NCI-H226 (cell line): ENCODE results near the gene CNPY3.
A peak's percentile ranks its signal among the peaks of the same experiment; 100 is the strongest.

Experiments used
- DNase-seq: peaks from one replicate; pipeline ENCODE4 v3.0.0-alpha.2; 2015

The CNPY3 gene

DNA sequence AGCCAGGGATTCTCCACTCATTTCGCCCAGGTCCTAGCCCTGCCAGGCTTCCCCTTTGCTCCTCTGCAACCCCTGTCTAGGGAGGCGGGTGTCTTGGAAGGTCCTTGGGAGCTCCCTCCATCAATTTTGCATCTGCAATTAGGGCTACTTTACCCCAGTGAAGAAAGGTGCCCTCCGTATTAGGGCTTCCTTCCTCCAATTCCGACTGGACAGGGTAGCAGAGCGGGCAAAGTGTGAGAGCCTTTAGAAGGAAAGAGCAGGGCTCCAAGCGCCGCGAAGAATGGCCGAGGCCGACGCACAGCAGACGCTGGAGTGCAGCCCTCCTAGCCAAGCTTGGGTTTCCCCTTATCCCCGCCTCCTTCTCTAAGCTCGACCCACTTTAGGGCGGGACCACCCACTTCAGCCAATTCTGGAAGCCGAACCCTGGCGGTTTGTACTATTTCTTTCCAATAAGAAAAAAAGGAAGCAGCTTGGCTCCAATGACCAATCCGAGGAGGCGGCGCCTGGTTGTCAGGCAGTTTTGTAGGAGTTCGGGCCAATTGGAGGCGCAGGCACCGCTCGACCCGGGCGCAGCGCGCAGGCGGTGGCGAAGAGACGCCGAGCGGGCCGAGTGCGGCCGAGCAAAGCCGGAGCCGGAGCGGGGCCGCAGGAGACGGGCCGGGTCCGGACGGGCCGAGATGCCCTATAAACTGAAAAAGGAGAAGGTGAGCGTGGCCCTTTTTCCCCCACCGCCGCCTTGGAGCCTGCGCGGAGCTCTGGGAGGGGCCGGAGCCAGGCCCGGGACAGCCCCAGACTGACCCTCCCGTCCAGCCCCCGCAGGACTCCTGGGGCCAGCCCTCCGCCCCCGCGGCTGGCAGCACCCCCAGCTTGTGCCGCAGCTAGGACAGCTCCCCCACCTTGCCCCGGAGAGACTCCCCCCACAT lies 55.0 kb downstream of the CNPY3 start, which contains the start of gene PPP2R5D:
PPP2R5D (plus strand) TSS at position 570 of the 923 bp plus-strand sequence; CDS start at position 678, 108 bp downstream.
- peak; percentile 98 for DNase-seq

DNA sequence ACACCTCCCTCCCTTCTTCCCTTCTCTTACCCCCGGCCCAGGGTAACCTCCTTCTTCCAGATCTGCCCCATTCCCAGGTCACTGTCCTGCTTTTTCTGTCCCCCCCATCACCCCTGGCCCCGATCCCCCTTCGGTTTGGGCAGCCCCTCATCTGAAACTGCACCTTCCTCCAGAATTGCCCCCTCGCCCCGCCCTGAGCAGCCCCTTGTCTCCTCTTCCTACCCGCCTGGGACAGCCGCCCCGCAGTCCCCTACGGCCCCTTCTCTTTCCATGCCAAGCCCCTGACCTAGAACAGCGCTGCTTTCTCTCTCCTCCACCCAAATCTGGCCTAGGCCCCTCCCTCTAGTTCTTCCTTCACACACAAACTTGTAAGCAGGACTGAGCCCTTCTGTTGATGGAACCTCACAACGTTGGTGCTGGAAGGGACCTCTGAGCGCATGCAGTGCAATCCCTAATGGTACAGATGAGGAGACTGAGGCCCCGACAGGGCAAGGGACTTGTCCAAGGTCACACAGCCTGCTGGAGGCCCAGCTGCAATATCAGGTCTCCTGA lies 55.7 kb downstream of the CNPY3 start:
- DNase-seq = no peak

DNA sequence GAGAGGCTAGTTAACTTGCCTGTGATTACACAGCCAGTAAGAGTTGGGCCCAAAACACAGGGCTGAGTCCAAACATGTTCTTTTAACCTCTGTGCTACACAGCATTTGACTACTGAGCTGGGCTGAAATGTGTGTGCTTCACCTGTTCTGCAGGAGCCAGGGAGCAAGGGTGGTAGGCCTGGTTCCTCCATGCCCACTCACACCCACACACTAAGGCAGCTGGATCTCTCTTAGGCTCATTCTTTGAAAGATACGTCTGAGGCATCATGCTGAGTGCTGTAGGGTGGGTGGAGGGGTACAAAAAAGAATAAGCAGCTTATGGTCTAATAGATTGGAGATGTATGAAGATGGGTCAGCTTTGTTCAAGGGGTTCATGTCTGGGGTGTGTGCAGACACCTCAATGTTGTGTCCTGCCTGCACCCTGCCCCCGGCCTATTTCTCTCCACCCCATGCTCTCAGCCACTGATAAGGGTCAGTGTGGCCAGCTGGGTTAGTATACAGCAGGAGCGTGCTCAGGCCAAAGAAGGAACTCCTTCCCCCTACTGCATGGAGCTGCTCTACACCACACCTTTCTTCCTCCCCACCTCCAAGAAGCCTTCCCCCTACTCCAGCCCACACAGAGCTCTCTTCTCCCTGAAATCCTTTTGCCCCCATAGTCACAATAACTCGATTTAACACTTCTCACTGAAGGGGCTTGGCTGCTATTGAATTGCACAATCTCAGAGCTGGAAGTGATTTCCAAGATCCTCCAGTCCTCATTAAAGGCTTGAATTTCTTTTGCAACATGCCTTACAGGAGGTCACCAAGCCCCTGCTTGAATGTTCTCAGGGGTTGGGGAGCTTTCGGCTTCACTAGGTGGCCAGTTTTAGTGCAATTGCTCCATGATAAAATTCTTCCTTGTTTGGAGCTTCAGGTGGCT lies 58.5 kb downstream of the CNPY3 start:
- DNase-seq = no peak

DNA sequence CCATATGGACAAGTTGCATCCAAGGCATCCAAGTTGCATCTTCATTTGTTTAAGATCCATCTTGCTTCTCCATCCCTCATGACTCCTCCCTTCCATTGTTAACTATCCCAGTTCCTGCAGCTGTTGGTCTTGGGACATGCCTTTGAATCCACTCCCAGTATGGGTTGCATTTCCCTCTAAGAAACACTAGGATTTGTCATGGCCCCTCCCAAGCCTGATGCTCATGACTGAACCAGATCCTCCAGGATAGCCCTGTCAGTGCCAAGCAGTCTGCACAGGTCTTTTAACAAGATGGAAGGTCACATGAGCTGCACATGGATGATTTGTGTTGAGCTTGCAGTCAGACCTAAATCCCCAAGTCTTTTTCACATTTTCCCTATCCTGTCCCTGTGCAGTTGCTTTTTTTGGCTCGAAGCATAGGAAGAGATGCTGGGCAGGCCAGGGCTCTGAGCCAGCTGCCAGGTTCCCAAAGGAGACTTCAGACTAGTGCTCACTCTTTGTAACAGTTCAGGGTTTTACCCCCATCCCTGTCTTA lies 59.3 kb downstream of the CNPY3 start:
- no peak for DNase-seq
